H9 (cell line): ENCODE data around the gene EDARADD. TPM values are rescaled to one million over a fixed set of nuclear protein-coding genes. Genes with fewer than 3 reads are reported as not detected.

Experiments used
- DNase-seq: peaks from one replicate; pipeline ENCODE4 v3.0.0-alpha.2; 2017
- H2AFZ ChIP-seq: one replicate; pipeline ENCODE4 v1.6.1; 2013; ENCODE audit warnings: mild to moderate bottlenecking, low read length, control low read depth, moderate library complexity
- H2AK5ac ChIP-seq: 2 replicates; pipeline ENCODE4 v1.6.1; 2013; ENCODE audit warnings: low read length, control low read depth, mixed read lengths; ENCODE audit not compliant: insufficient read length
- H2BK120ac ChIP-seq: one replicate; pipeline ENCODE4 v1.6.1; 2013; ENCODE audit warnings: low read depth, mild to moderate bottlenecking, low read length, control low read depth, inconsistent platforms; ENCODE audit not compliant: poor library complexity, severe bottlenecking
- H2BK12ac ChIP-seq: 2 replicates; pipeline ENCODE4 v1.6.1; 2013; ENCODE audit warnings: low read length, control low read depth, mixed read lengths, low read depth; ENCODE audit not compliant: insufficient read length
- H2BK15ac ChIP-seq: 2 replicates; pipeline ENCODE4 v1.6.1; 2013; ENCODE audit warnings: low read depth, low read length, control low read depth
- H2BK20ac ChIP-seq: one replicate; pipeline ENCODE4 v1.6.1; 2013; ENCODE audit warnings: low read depth, mild to moderate bottlenecking, low read length, control low read depth, inconsistent platforms; ENCODE audit not compliant: poor library complexity, severe bottlenecking
- H2BK5ac ChIP-seq: 2 replicates; pipeline ENCODE4 v1.6.1; 2013; ENCODE audit warnings: low read length, control low read depth, mixed read lengths; ENCODE audit not compliant: insufficient read length
- H3K14ac ChIP-seq: 2 replicates; pipeline ENCODE4 v1.6.1; 2013; ENCODE audit warnings: low read length, control low read depth; ENCODE audit not compliant: insufficient read depth
- H3K18ac ChIP-seq: 2 replicates; pipeline ENCODE4 v1.6.1; 2013; ENCODE audit warnings: low read depth, mild to moderate bottlenecking, mixed read lengths, low read length, control low read depth; ENCODE audit not compliant: insufficient read length
- H3K23ac ChIP-seq: 2 replicates; pipeline ENCODE4 v1.6.1; 2013; ENCODE audit warnings: low read length, control low read depth, mixed read lengths, low read depth; ENCODE audit not compliant: insufficient read length
- H3K23me2 ChIP-seq: 2 replicates; pipeline ENCODE4 v1.6.1; 2013; ENCODE audit warnings: low read depth, mild to moderate bottlenecking, mixed read lengths, low read length, control low read depth; ENCODE audit not compliant: insufficient read length, poor library complexity, severe bottlenecking
- H3K27ac ChIP-seq: 2 replicates; pipeline ENCODE4 v1.5.1; 2013; ENCODE audit warnings: low read length, control low read depth, mixed read lengths, low read depth; ENCODE audit not compliant: insufficient read length
- H3K27me3 ChIP-seq: 2 replicates; pipeline ENCODE4 v1.6.1; 2013; ENCODE audit warnings: low read length, control low read depth, inconsistent platforms; ENCODE audit not compliant: insufficient read depth
- H3K4ac ChIP-seq: 2 replicates; pipeline ENCODE4 v1.6.1; 2013; ENCODE audit warnings: low read depth, mild to moderate bottlenecking, control low read depth, inconsistent platforms, low read length, moderate library complexity
- H3K4me1 ChIP-seq: 2 replicates; pipeline ENCODE4 v1.6.1; 2013; ENCODE audit warnings: low read length, control low read depth, inconsistent platforms; ENCODE audit not compliant: insufficient read depth
- H3K4me2 ChIP-seq: 2 replicates; pipeline ENCODE4 v1.6.1; 2013; ENCODE audit warnings: low read length, control low read depth, mixed read lengths; ENCODE audit not compliant: insufficient read length, insufficient read depth
- H3K56ac ChIP-seq: 2 replicates; pipeline ENCODE4 v1.6.1; 2013; ENCODE audit warnings: low read depth, mild to moderate bottlenecking, mixed read lengths, low read length, control low read depth; ENCODE audit not compliant: insufficient read length
- H3K79me1 ChIP-seq: 2 replicates; pipeline ENCODE4 v1.6.1; 2013; ENCODE audit warnings: low read depth, mild to moderate bottlenecking, moderate library complexity, low read length, control low read depth, inconsistent platforms; ENCODE audit not compliant: insufficient read depth, poor library complexity, severe bottlenecking
- H3K79me2 ChIP-seq: 2 replicates; pipeline ENCODE4 v1.6.1; 2013; ENCODE audit warnings: low read length, control low read depth, inconsistent platforms; ENCODE audit not compliant: insufficient read depth
- H3K9ac ChIP-seq: 2 replicates; pipeline ENCODE4 v1.6.1; 2013; ENCODE audit warnings: low read length, control low read depth, mixed read lengths; ENCODE audit not compliant: insufficient read length; ENCODE audit errors: extremely low read depth
- H3K9me3 ChIP-seq: one replicate; pipeline ENCODE4 v1.6.1; 2013; ENCODE audit warnings: low read depth, low read length, inconsistent platforms; ENCODE audit not compliant: control insufficient read depth
- H3T11ph ChIP-seq: one replicate; pipeline ENCODE4 v1.6.1; 2013; ENCODE audit warnings: mild to moderate bottlenecking, low read length, control low read depth, inconsistent platforms
- H4K20me1 ChIP-seq: one replicate; pipeline ENCODE4 v1.6.1; 2013; ENCODE audit not compliant: control insufficient read depth, insufficient read length, insufficient read depth
- H4K5ac ChIP-seq: 2 replicates; pipeline ENCODE4 v1.6.1; 2013; ENCODE audit warnings: low read depth, mild to moderate bottlenecking, mixed read lengths, low read length, control low read depth; ENCODE audit not compliant: insufficient read length
- H4K8ac ChIP-seq: replicated peaks from 2 replicates; pipeline ENCODE4 v1.6.1; 2013; ENCODE audit warnings: low read length, control low read depth, mixed read lengths, low read depth; ENCODE audit not compliant: insufficient read length
- H4K91ac ChIP-seq: 2 replicates; pipeline ENCODE4 v1.6.1; 2013; ENCODE audit warnings: low read depth, mild to moderate bottlenecking, moderate library complexity, mixed read lengths, low read length, control low read depth; ENCODE audit not compliant: insufficient read length
- H3K27ac Mint-ChIP-seq, 3 experiments: 2 replicates in 2 of 3; 3 replicates in 1 of 3; pipeline ENCODE4 v1.8.0; 2020 to 2021; ENCODE audit warnings: mixed read lengths in 3 of 3, mild to moderate bottlenecking in 1 of 3, moderate library complexity in 1 of 3
- H3K27me3 Mint-ChIP-seq: 2 replicates; pipeline ENCODE4 v1.8.0; 2021; ENCODE audit warnings: low read depth, mild to moderate bottlenecking, moderate library complexity, mixed read lengths
- H3K36me3 Mint-ChIP-seq, 3 experiments: 2 replicates in 2 of 3; 3 replicates in 1 of 3; pipeline ENCODE4 v1.8.0; 2020 to 2021; ENCODE audit warnings: low read depth in 3 of 3, mixed read lengths in 3 of 3; ENCODE audit not compliant: insufficient read depth in 1 of 3
- H3K4me1 Mint-ChIP-seq, 2 experiments: 2 replicates each; pipeline ENCODE4 v1.8.0; 2020; ENCODE audit warnings: mixed read lengths in 2 of 2
- H3K4me3 Mint-ChIP-seq, 2 experiments: 2 replicates in 1 of 2; 3 replicates in 1 of 2; pipeline ENCODE4 v1.8.0; 2020 to 2021; ENCODE audit warnings: mild to moderate bottlenecking in 2 of 2, mixed read lengths in 2 of 2, moderate library complexity in 1 of 2
- H3K9me3 Mint-ChIP-seq, 2 experiments: 2 replicates in 1 of 2; 3 replicates in 1 of 2; pipeline ENCODE4 v1.8.0; 2020; ENCODE audit warnings: mild to moderate bottlenecking in 2 of 2, mixed read lengths in 2 of 2, moderate library complexity in 1 of 2
- WGBS: extraction: QIAGEN DNeasy Blood & Tissue Kit; methylation state at CpG from one replicate; pipeline ENCODE4 v1.1.7; 2013; ENCODE audit warnings: missing lambda C conversion rate, low lambda C conversion rate, mixed read lengths; ENCODE audit not compliant: insufficient read length; ENCODE audit errors: extremely low coverage; 5-methylcytosine and 5-hydroxymethylcytosine counted together
- total RNA-seq: library from RNA; stranded (reverse); gene quantifications from 2 replicates; pipeline ENCODE4 v1.2.1, GENCODE V29; 2021
- TF ChIP-seq, protein P1 (sequence below): fragments of 200-600 bp; sonication (generic); conservative IDR thresholded peaks from 3 replicates; pipeline ENCODE4 v1.8.0; 2021; ENCODE audit warnings: antibody characterized with exemption, mild to moderate bottlenecking

The EDARADD gene
- total RNA-seq, 1 experiment from 2014 or later = 3.8 TPM

DNA sequence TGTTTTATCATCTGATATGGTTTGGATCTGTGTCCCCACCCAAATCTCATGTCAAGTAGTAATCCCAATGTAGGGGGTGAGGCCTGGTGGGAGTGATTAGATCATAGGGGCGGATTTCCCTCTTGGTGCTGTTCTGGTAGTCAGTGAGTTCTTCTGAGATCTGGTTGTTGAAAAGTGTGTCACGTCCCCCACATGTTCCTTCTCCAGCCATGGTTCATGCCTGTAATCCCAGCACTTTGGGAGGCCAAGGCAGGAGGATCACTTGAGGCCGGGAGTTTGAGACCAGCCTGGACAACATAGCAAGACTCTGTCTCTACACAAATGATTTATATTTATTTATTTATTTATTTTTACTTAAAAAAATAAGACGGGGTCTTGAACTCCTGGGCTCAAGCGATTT is 30.8 kb upstream of the EDARADD start:
- no peaks in the 10 kb centered on the region for H3K23me2 ChIP-seq
- no peak overlapping the region for H3K23ac ChIP-seq
- H3K56ac ChIP-seq = no peak overlapping the region
- no peak overlapping the region for H3K18ac ChIP-seq
- no peaks in the 10 kb centered on the region for H4K20me1 ChIP-seq
- H3K4me3 Mint-ChIP-seq = no peak overlapping the region
- no peak overlapping the region for H4K91ac ChIP-seq
- H2BK12ac ChIP-seq = no peak overlapping the region
- no peak overlapping the region for H3K27ac ChIP-seq
- H3K27me3 ChIP-seq = no peaks in the 10 kb centered on the region
- H3K9me3 Mint-ChIP-seq = peaks cover 9% of the 10 kb centered on the region in 2 experiments
- H3T11ph ChIP-seq = no peak overlapping the region
- H2AFZ ChIP-seq = no peak overlapping the region
- H3K14ac ChIP-seq = no peak overlapping the region
- no peaks in the 10 kb centered on the region for H3K79me2 ChIP-seq
- H3K4me2 ChIP-seq = no peak overlapping the region
- H3K4ac ChIP-seq = no peak overlapping the region
- H4K5ac ChIP-seq = no peak overlapping the region
- no peaks in the 10 kb centered on the region for H3K4me1 ChIP-seq
- H3K79me1 ChIP-seq = no peaks in the 10 kb centered on the region
- H2BK15ac ChIP-seq = no peak overlapping the region
- no peak overlapping the region for H2BK20ac ChIP-seq
- TF ChIP-seq, protein P1, sequence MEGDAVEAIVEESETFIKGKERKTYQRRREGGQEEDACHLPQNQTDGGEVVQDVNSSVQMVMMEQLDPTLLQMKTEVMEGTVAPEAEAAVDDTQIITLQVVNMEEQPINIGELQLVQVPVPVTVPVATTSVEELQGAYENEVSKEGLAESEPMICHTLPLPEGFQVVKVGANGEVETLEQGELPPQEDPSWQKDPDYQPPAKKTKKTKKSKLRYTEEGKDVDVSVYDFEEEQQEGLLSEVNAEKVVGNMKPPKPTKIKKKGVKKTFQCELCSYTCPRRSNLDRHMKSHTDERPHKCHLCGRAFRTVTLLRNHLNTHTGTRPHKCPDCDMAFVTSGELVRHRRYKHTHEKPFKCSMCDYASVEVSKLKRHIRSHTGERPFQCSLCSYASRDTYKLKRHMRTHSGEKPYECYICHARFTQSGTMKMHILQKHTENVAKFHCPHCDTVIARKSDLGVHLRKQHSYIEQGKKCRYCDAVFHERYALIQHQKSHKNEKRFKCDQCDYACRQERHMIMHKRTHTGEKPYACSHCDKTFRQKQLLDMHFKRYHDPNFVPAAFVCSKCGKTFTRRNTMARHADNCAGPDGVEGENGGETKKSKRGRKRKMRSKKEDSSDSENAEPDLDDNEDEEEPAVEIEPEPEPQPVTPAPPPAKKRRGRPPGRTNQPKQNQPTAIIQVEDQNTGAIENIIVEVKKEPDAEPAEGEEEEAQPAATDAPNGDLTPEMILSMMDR = no peak
- H3K27me3 Mint-ChIP-seq = peaks cover 1% of the 10 kb centered on the region; the same call in 1 of the 2 replicates
- DNase-seq = no peak
- no peak overlapping the region for H3K9ac ChIP-seq
- no peak overlapping the region for H4K8ac ChIP-seq
- H3K4me1 Mint-ChIP-seq = peaks cover 12% of the 10 kb centered on the region in 2 experiments
- H3K9me3 ChIP-seq = no peaks in the 10 kb centered on the region
- H3K27ac Mint-ChIP-seq = peak overlapping the region in 1 of 3 experiments; percentile 84; a peak in 1 of 7 replicates
- H3K36me3 Mint-ChIP-seq = peaks cover 0 to 6% (median 6%) of the 10 kb centered on the region in 3 experiments; a peak in 5 of 7 replicates
- no CpG with 5 or more reads among the region's 5 CpGs for WGBS
- no peak overlapping the region for H2AK5ac ChIP-seq
- no peak overlapping the region for H2BK120ac ChIP-seq
- H2BK5ac ChIP-seq = no peak overlapping the region
